CD4-positive, alpha-beta T cell (primary cell): ENCODE results near the gene PPP1R12B. TPM values are rescaled to one million over a fixed set of nuclear protein-coding genes. Genes with fewer than 3 reads are reported as not detected.
"Not testable (repeated sequence)": the region's sequence is repeated elsewhere in the genome, so short reads cannot be mapped to it uniquely, and the experiment has no call there.

Source experiments
- ATAC-seq: fragments of 200-7000 bp; cut with Tn5 transposase; one replicate; pipeline ENCODE4 v1.10.0; 2022; ENCODE audit warnings: mild to moderate bottlenecking; ENCODE audit not compliant: poor library complexity
- CTCF ChIA-PET: fragments of 350-600 bp; sonication (Branson Sonifier 250); formaldehyde crosslinking; loops from one replicate; lab custom pipeline; 2021; ENCODE audit warnings: antibody characterized with exemption, inconsistent platforms; lab: Charles Lee
- POLR2A ChIA-PET: fragments of 350-600 bp; sonication (Branson Sonifier 250); formaldehyde crosslinking; loops from one replicate; lab custom pipeline; 2021; ENCODE audit warnings: antibody characterized with exemption, inconsistent platforms; lab: Charles Lee
- DNase-seq, 14 experiments: peaks; one replicate each; pipeline ENCODE4 v3.0.0-alpha.2; 2013 to 2020; ENCODE audit warnings: mixed read lengths in 2 of 14
- H3K27ac ChIP-seq, 2 donors: one replicate each; pipeline versions ENCODE4 v1.5.1 to v1.7.0; 2013; ENCODE audit warnings: low read length in 2 of 2, low read depth in 1 of 2, mild to moderate bottlenecking in 1 of 2
- H3K27me3 ChIP-seq, 2 experiments: 1 replicate in 1 of 2; 2 replicates in 1 of 2; pipeline versions ENCODE4 v1.6.1 to v1.7.0; 2013; ENCODE audit warnings: low read length in 2 of 2, control low read depth in 1 of 2, mild to moderate bottlenecking in 1 of 2, moderate library complexity in 1 of 2; ENCODE audit not compliant: insufficient read depth in 2 of 2, control insufficient read depth in 1 of 2
- H3K36me3 ChIP-seq: one replicate; pipeline ENCODE4 v1.6.1; 2013; ENCODE audit warnings: low read length, control low read depth; ENCODE audit not compliant: insufficient read depth
- H3K4me1 ChIP-seq: one replicate; pipeline ENCODE4 v1.6.1; 2013; ENCODE audit warnings: low read length, control low read depth; ENCODE audit not compliant: insufficient read depth
- H3K4me3 ChIP-seq: one replicate; pipeline ENCODE4 v1.5.1; 2013; ENCODE audit warnings: mild to moderate bottlenecking, low read length, moderate library complexity
- H3K9me3 ChIP-seq, 2 experiments: 1 replicate in 1 of 2; 2 replicates in 1 of 2; pipeline versions ENCODE4 v1.6.1 to v1.7.0; 2013; ENCODE audit warnings: low read length in 2 of 2, mild to moderate bottlenecking in 2 of 2, control low read depth in 1 of 2, moderate library complexity in 1 of 2; ENCODE audit not compliant: control insufficient read depth in 1 of 2, insufficient read depth in 1 of 2
- H3K27ac Mint-ChIP-seq: one replicate; pipeline ENCODE4 v1.8.0; 2020; ENCODE audit warnings: mixed read lengths
- H3K27me3 Mint-ChIP-seq: one replicate; pipeline ENCODE4 v1.8.0; 2021; ENCODE audit warnings: mixed read lengths
- H3K36me3 Mint-ChIP-seq: one replicate; pipeline ENCODE4 v1.8.0; 2021; ENCODE audit warnings: low read depth, mixed read lengths
- H3K4me1 Mint-ChIP-seq: one replicate; pipeline ENCODE4 v1.8.0; 2021; ENCODE audit warnings: low read depth, mixed read lengths
- H3K4me3 Mint-ChIP-seq: one replicate; pipeline ENCODE4 v1.8.0; 2020; ENCODE audit warnings: mild to moderate bottlenecking, mixed read lengths
- H3K9me3 Mint-ChIP-seq: one replicate; pipeline ENCODE4 v1.8.0; 2020; ENCODE audit warnings: mixed read lengths
- intact Hi-C, 2 experiments: fragments of 100-400 bp; cut with DNase I in 1 of 2; cut with micrococcal nuclease in 1 of 2; formaldehyde crosslinking; loops; one replicate each; pipeline versions ENCODE4 v1.15.1 to v1.9.0; 2023 to 2025; cut with DNase I, micrococcal nuclease
- total RNA-seq, 174 experiments: library from RNA in 2 of 174; stranded (reverse) in 2 of 174; gene quantifications; one replicate each; pipeline ENCODE4 v1.2.3 and lab custom pipeline; 2021 to 2026
- TF ChIP-seq, protein P1 (sequence below): fragments of 200-600 bp; IDR thresholded peaks from one replicate; pipeline ENCODE4 v1.8.0; 2022; ENCODE audit warnings: antibody characterized with exemption, mild to moderate bottlenecking

The PPP1R12B gene
- total RNA-seq, 2 experiments from 2014 or later = 15.0 to 15.3 TPM

DNA sequence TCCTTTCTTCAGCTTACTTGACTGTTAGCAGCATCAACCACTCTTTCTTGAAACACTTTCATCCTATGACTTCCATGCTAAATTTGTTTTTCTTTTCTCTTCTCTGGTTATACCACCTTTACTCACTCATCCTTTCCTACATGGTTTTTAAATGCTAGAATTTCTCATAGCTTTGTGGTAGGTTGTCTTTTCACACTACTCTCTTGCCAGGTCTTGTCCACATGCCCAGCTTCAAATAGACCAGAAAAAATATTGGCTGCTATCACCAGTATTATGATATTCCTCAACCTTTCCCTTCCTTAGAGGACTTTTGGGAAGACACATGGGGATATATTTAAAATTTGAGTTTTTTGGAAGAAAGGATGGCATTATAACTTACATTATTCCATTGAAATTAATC, 48.8 kb downstream of the PPP1R12B start:
- TF ChIP-seq, protein P1, sequence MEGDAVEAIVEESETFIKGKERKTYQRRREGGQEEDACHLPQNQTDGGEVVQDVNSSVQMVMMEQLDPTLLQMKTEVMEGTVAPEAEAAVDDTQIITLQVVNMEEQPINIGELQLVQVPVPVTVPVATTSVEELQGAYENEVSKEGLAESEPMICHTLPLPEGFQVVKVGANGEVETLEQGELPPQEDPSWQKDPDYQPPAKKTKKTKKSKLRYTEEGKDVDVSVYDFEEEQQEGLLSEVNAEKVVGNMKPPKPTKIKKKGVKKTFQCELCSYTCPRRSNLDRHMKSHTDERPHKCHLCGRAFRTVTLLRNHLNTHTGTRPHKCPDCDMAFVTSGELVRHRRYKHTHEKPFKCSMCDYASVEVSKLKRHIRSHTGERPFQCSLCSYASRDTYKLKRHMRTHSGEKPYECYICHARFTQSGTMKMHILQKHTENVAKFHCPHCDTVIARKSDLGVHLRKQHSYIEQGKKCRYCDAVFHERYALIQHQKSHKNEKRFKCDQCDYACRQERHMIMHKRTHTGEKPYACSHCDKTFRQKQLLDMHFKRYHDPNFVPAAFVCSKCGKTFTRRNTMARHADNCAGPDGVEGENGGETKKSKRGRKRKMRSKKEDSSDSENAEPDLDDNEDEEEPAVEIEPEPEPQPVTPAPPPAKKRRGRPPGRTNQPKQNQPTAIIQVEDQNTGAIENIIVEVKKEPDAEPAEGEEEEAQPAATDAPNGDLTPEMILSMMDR = no peak
- H3K4me3 ChIP-seq = no peak overlapping the region
- H3K4me1 Mint-ChIP-seq = peaks cover 9% of the 10 kb centered on the region
- no peak overlapping the region for H3K27ac Mint-ChIP-seq
- intact Hi-C loops = no loop called here
- CTCF ChIA-PET = no interaction called here
- DNase-seq = no peak
- no peak overlapping the region for H3K27ac ChIP-seq
- H3K36me3 Mint-ChIP-seq = no peaks in the 10 kb centered on the region
- no peaks in the 10 kb centered on the region for H3K9me3 Mint-ChIP-seq
- POLR2A ChIA-PET = no interaction called here
- no peaks in the 10 kb centered on the region for H3K27me3 Mint-ChIP-seq
- no peaks in the 10 kb centered on the region for H3K27me3 ChIP-seq
- no peaks in the 10 kb centered on the region for H3K9me3 ChIP-seq
- no peak overlapping the region for H3K4me3 Mint-ChIP-seq
- H3K4me1 ChIP-seq = no peaks in the 10 kb centered on the region
- ATAC-seq = no peak
- H3K36me3 ChIP-seq = no peaks in the 10 kb centered on the region

DNA sequence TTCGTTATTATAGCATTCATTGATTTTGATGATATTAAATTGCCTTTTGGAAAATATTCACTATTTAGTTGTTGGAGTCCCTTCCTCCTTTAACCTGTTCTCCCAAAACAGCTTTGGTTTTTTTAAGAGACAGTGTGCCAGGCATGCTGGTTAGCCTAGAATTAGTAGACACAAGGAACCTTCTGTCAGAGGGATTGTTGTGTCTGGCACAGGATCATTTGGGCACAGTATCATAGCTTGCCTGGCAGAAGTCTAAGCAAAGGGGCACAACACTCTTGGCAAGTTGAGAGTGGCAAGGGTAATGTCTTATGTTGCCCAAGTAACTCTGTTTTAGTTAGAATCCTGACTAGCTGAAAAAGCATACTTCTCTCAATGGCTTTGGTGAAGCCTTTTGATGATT, 49.9 kb downstream of the PPP1R12B start:
- H3K36me3 ChIP-seq, H3K9me3 ChIP-seq, H3K4me1 Mint-ChIP-seq, H3K27me3 ChIP-seq, H3K36me3 Mint-ChIP-seq, H3K9me3 Mint-ChIP-seq, CTCF ChIA-PET, POLR2A ChIA-PET, H3K4me3 ChIP-seq, H3K27me3 Mint-ChIP-seq, ATAC-seq, H3K27ac Mint-ChIP-seq, DNase-seq, H3K27ac ChIP-seq, intact Hi-C loops, H3K4me3 Mint-ChIP-seq, H3K4me1 ChIP-seq: not testable (repeated sequence)

DNA sequence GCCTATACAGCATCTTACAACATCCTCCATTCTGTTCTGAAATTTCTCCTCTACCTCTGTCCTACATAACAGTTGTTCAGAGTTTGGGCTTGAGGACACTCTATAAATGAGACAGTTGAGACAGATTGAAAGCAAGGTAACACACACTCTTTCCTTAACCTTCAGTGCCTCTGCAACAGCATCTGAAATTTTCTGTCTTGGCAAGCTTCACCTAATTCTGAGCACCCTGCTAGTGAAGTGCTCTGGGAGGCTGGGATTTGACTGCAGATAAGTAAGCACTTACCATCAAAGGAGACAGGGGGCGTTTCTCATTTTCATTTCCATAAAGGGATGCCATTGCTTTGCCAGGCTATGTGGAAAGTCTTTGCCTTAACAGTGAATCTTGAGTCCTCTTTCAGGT, 53.3 kb downstream of the PPP1R12B start:
- H3K4me3 ChIP-seq, H3K36me3 ChIP-seq, H3K9me3 ChIP-seq, H3K27ac ChIP-seq, H3K27ac Mint-ChIP-seq, H3K4me1 ChIP-seq, H3K4me3 Mint-ChIP-seq, H3K27me3 Mint-ChIP-seq, intact Hi-C loops, H3K36me3 Mint-ChIP-seq, H3K9me3 Mint-ChIP-seq, CTCF ChIA-PET, DNase-seq, ATAC-seq, H3K27me3 ChIP-seq: not testable (repeated sequence)
- POLR2A ChIA-PET = interaction anchor here (1.3 kb wide), 1 partner anchor 12 kb away, joined by 3 read pairs; no protein-coding TSS in a partner anchor
- H3K4me1 Mint-ChIP-seq = peaks cover 11% of the 10 kb centered on the region

DNA sequence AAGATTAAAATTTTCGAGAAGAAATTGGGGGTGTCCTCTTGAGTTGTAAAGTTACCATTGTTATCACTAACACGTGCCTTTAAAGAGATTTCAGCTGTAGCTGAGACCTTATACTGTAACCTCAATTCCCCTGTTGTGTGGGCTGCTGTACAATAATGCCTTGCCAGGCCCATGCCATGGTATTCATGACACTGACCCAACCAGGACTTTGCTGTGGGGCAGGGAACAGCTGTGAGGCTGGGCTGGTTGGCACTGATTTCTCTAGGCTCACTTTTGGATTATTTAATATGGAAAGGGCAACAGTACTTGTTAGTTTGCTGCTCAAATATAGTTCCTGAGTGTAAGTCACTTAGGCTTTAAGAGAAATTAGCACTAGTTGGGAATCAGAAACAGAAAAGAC, 54.9 kb downstream of the PPP1R12B start:
- H3K4me3 ChIP-seq, H3K36me3 ChIP-seq, H3K9me3 Mint-ChIP-seq, ATAC-seq, H3K27me3 Mint-ChIP-seq, DNase-seq, H3K27me3 ChIP-seq, H3K9me3 ChIP-seq, H3K4me1 ChIP-seq, H3K27ac ChIP-seq, CTCF ChIA-PET, POLR2A ChIA-PET, H3K4me3 Mint-ChIP-seq, H3K27ac Mint-ChIP-seq, intact Hi-C loops, H3K36me3 Mint-ChIP-seq: not testable (repeated sequence)
- peaks cover 13% of the 10 kb centered on the region for H3K4me1 Mint-ChIP-seq
